H1 (cell line): ENCODE measurements around the gene AHDC1. TPM values are rescaled to one million over a fixed set of nuclear protein-coding genes. Genes with fewer than 3 reads are reported as not detected.

ENCODE experiments used
- CTCF ChIA-PET: fragments of 300-600 bp; sonication (Branson Sonifier 250); formaldehyde crosslinking; loops from one replicate; lab custom pipeline; 2021; ENCODE audit not compliant: partially characterized antibody; lab: Charles Lee
- POLR2A ChIA-PET: fragments of 300-600 bp; sonication (Branson Sonifier 250); formaldehyde crosslinking; loops from one replicate; lab custom pipeline; 2021; ENCODE audit warnings: inconsistent platforms; ENCODE audit not compliant: partially characterized antibody; lab: Charles Lee
- DNase-seq, 2 experiments: peaks; one replicate each; pipeline versions ENCODE4 v3.0.0 to v3.0.0-alpha.2; 2010 to 2022; ENCODE audit warnings: low spot score in 2 of 2, low read depth in 1 of 2, mixed read lengths in 1 of 2
- FAIRE-seq: peaks from 2 replicates; lab custom pipeline; 2011; peaks lifted over from hg19 to GRCh38; lab: Jason Lieb, UNC
- H2AFZ ChIP-seq: 2 replicates; pipeline ENCODE4 v1.8.1; 2012; ENCODE audit warnings: low read length, inconsistent platforms
- H2AK5ac ChIP-seq: 2 replicates; pipeline ENCODE4 v1.6.1; 2013; ENCODE audit warnings: low read depth, low read length
- H2BK120ac ChIP-seq: replicated peaks from 2 replicates; pipeline ENCODE3; 2013; ENCODE audit warnings: low read depth, low read length, inconsistent platforms
- H2BK12ac ChIP-seq: 2 replicates; pipeline ENCODE4 v1.6.1; 2013; ENCODE audit warnings: low read depth, low read length
- H2BK15ac ChIP-seq: 2 replicates; pipeline ENCODE4 v1.6.1; 2013; ENCODE audit warnings: low read length
- H2BK20ac ChIP-seq: 2 replicates; pipeline ENCODE4 v1.6.1; 2013; ENCODE audit warnings: low read length
- H2BK5ac ChIP-seq: 2 replicates; pipeline ENCODE4 v1.6.1; 2013; ENCODE audit warnings: low read depth, low read length
- H3K14ac ChIP-seq: 2 replicates; pipeline ENCODE4 v1.6.1; 2013; ENCODE audit warnings: inconsistent platforms; ENCODE audit not compliant: insufficient read length
- H3K18ac ChIP-seq: 2 replicates; pipeline ENCODE4 v1.6.1; 2013; ENCODE audit warnings: low read length; ENCODE audit errors: extremely low read depth
- H3K23ac ChIP-seq: 2 replicates; pipeline ENCODE4 v1.6.1; 2013; ENCODE audit warnings: inconsistent platforms; ENCODE audit not compliant: insufficient read length
- H3K23me2 ChIP-seq: 2 replicates; pipeline ENCODE4 v1.6.1; 2013; ENCODE audit warnings: low read depth, low read length
- H3K27ac ChIP-seq: 2 replicates; pipeline ENCODE4 v1.6.1; 2011; ENCODE audit warnings: low read depth, low read length, inconsistent platforms
- H3K27me3 ChIP-seq, 4 experiments: replicated peaks in 1 of 4; 1 replicate in 1 of 4; 2 replicates in 3 of 4; pipeline versions ENCODE4 v1.6.1 to v1.8.1; 2011 to 2013; ENCODE audit warnings: low read length in 3 of 4, mild to moderate bottlenecking in 3 of 4, inconsistent platforms in 2 of 4, mixed read lengths in 2 of 4, moderate library complexity in 1 of 4; ENCODE audit not compliant: control insufficient read depth in 3 of 4, insufficient read depth in 3 of 4; ENCODE audit errors: extremely low read depth in 1 of 4
- H3K36me3 ChIP-seq, 4 experiments: 2 replicates each; pipeline versions ENCODE4 v1.6.1 to v1.8.1; 2011 to 2013; ENCODE audit warnings: mild to moderate bottlenecking in 4 of 4, low read length in 3 of 4, moderate library complexity in 2 of 4, control low read depth in 1 of 4, inconsistent platforms in 1 of 4; ENCODE audit not compliant: insufficient read depth in 4 of 4, control insufficient read depth in 2 of 4
- H3K4ac ChIP-seq: replicated peaks from 2 replicates; pipeline ENCODE3; 2013; ENCODE audit warnings: low read length, low read depth, mixed read lengths, inconsistent platforms; ENCODE audit not compliant: insufficient read length
- H3K4me1 ChIP-seq, 4 experiments: replicated peaks in 1 of 4; 1 replicate in 1 of 4; 2 replicates in 3 of 4; pipeline versions ENCODE4 v1.6.1 to v1.8.1; 2011 to 2013; ENCODE audit warnings: low read length in 3 of 4, inconsistent platforms in 2 of 4, mixed read lengths in 1 of 4; ENCODE audit not compliant: insufficient read depth in 4 of 4, control insufficient read depth in 3 of 4
- H3K4me2 ChIP-seq, 2 experiments: 2 replicates each; pipeline versions ENCODE4 v1.6.1 to v1.8.1; 2011 to 2013; ENCODE audit warnings: low read depth in 2 of 2, low read length in 2 of 2, control low read depth in 1 of 2, inconsistent platforms in 1 of 2, mild to moderate bottlenecking in 1 of 2; ENCODE audit not compliant: insufficient read depth in 1 of 2
- H3K4me3 ChIP-seq, 4 experiments: fragments of 200-600, 300-600 bp in 1 of 4; sonication (generic), shearing (Covaris generic), sonication (Bioruptor Twin) in 1 of 4; 2 replicates each; pipeline versions ENCODE4 v1.5.1 to v1.8.1; 2011 to 2016; ENCODE audit warnings: low read length in 4 of 4, low read depth in 3 of 4, control low read depth in 2 of 4, inconsistent platforms in 2 of 4, mild to moderate bottlenecking in 2 of 4, mixed read lengths in 1 of 4, moderate library complexity in 1 of 4; ENCODE audit not compliant: insufficient read depth in 2 of 4; ENCODE audit errors: extremely low read depth in 1 of 4
- H3K56ac ChIP-seq: replicated peaks from 2 replicates; pipeline ENCODE3; 2013; ENCODE audit warnings: low read depth, mild to moderate bottlenecking, mixed read lengths, low read length, inconsistent platforms; ENCODE audit not compliant: insufficient read length
- H3K79me1 ChIP-seq: 2 replicates; pipeline ENCODE4 v1.6.1; 2013; ENCODE audit warnings: low read depth, low read length, control low read depth
- H3K79me2 ChIP-seq, 2 experiments: 2 replicates each; pipeline versions ENCODE4 v1.6.1 to v1.8.1; 2012 to 2013; ENCODE audit warnings: low read length in 2 of 2, mild to moderate bottlenecking in 2 of 2, inconsistent platforms in 1 of 2; ENCODE audit not compliant: insufficient read depth in 2 of 2, control insufficient read depth in 1 of 2
- H3K9ac ChIP-seq, 4 experiments: replicated peaks in 1 of 4; 1 replicate in 1 of 4; 2 replicates in 3 of 4; pipeline versions ENCODE4 v1.6.1 to v1.8.1; 2011 to 2013; ENCODE audit warnings: low read depth in 3 of 4, low read length in 3 of 4, control low read depth in 2 of 4, mild to moderate bottlenecking in 2 of 4, moderate library complexity in 2 of 4, inconsistent platforms in 1 of 4; ENCODE audit errors: extremely low read depth in 1 of 4
- H3K9me3 ChIP-seq, 2 experiments: 2 replicates each; pipeline versions ENCODE4 v1.6.1 to v1.8.1; 2012 to 2013; ENCODE audit warnings: mild to moderate bottlenecking in 2 of 2, moderate library complexity in 2 of 2, control low read depth in 1 of 2, inconsistent platforms in 1 of 2, low read depth in 1 of 2, low read length in 1 of 2, mixed read lengths in 1 of 2; ENCODE audit not compliant: insufficient read depth in 2 of 2
- H4K20me1 ChIP-seq, 2 experiments: replicated peaks in 1 of 2; 2 replicates each; pipeline versions ENCODE3 to v1.8.1; 2011 to 2013; ENCODE audit warnings: inconsistent platforms in 2 of 2, low read length in 2 of 2, mild to moderate bottlenecking in 1 of 2; ENCODE audit not compliant: insufficient read depth in 2 of 2, control insufficient read depth in 1 of 2
- H4K5ac ChIP-seq: 2 replicates; pipeline ENCODE4 v1.6.1; 2013; ENCODE audit warnings: low read length, low read depth, mixed read lengths, inconsistent platforms; ENCODE audit not compliant: insufficient read length
- H4K8ac ChIP-seq: 2 replicates; pipeline ENCODE4 v1.8.0; 2013; ENCODE audit warnings: mild to moderate bottlenecking, moderate library complexity, low read length, inconsistent platforms; ENCODE audit not compliant: insufficient read depth; ENCODE audit errors: extremely low read depth
- H4K91ac ChIP-seq: replicated peaks from 2 replicates; pipeline ENCODE3; 2013; ENCODE audit warnings: low read length, mixed read lengths, inconsistent platforms; ENCODE audit not compliant: insufficient read length
- ATF3 ChIP-seq: IDR thresholded peaks from 2 replicates; pipeline ENCODE4 v1.6.1; 2011; ENCODE audit warnings: low read depth, mild to moderate bottlenecking, low read length; ENCODE audit not compliant: insufficient read depth
- BACH1 ChIP-seq: IDR thresholded peaks from 2 replicates; pipeline ENCODE4 v1.6.1; 2012; ENCODE audit warnings: low read length, improper control_type of control experiment
- CTCF ChIP-seq, 3 experiments: IDR thresholded peaks; 1 replicate in 2 of 3; 2 replicates in 1 of 3; pipeline versions ENCODE4 v1.5.1 to v1.6.1; 2011; ENCODE audit warnings: low read length in 3 of 3, mild to moderate bottlenecking in 3 of 3, inconsistent platforms in 2 of 3, low read depth in 1 of 3, moderate library complexity in 1 of 3; ENCODE audit not compliant: insufficient read depth in 1 of 3; ENCODE audit errors: control extremely low read depth in 1 of 3
- KDM4A ChIP-seq: IDR thresholded peaks from one replicate; pipeline ENCODE4 v1.7.1; 2012; ENCODE audit warnings: low read depth, mild to moderate bottlenecking, moderate library complexity, low read length, inconsistent platforms; ENCODE audit not compliant: severe bottlenecking
- MAFK ChIP-seq: IDR thresholded peaks from 2 replicates; pipeline ENCODE4 v1.6.1; 2012; ENCODE audit warnings: low read depth, mild to moderate bottlenecking, improper control_type of control experiment, low read length
- POU5F1 ChIP-seq: IDR thresholded peaks from 2 replicates; pipeline ENCODE4 v1.6.1; 2011; ENCODE audit warnings: low read depth, mild to moderate bottlenecking, low read length, moderate library complexity
- RNF2 ChIP-seq: fragments of 200-900, 300-1000 bp; sonication (generic); IDR thresholded peaks from 2 replicates; pipeline ENCODE4 v1.7.1; 2016; ENCODE audit warnings: borderline replicate concordance, low read depth, mild to moderate bottlenecking, antibody characterized with exemption, low read length; ENCODE audit not compliant: poor library complexity, severe bottlenecking; ENCODE audit errors: missing control alignments
- SP1 ChIP-seq: IDR thresholded peaks from 2 replicates; pipeline ENCODE4 v1.6.1; 2011; ENCODE audit warnings: low read depth, low read length
- SUZ12 ChIP-seq: fragments of 200-600 bp; sonication (generic); IDR thresholded peaks from 2 replicates; pipeline ENCODE4 v1.6.1; 2012; ENCODE audit warnings: mild to moderate bottlenecking, inconsistent platforms, low read length, moderate library complexity, mixed read lengths
- YY1 ChIP-seq: IDR thresholded peaks from 2 replicates; pipeline ENCODE4 v1.6.1; 2011; ENCODE audit warnings: low read depth, mild to moderate bottlenecking, low read length
- WGBS, 2 experiments: shearing (Covaris generic) in 1 of 2; methylation state at CpG; one replicate each; pipeline versions ENCODE4 v1.1.6 to v1.1.7; 2013 to 2015; ENCODE audit warnings: low lambda C conversion rate in 2 of 2, mixed read lengths in 2 of 2, inconsistent platforms in 1 of 2, low coverage in 1 of 2, missing lambda C conversion rate in 1 of 2; ENCODE audit not compliant: insufficient replicate concordance in 2 of 2, insufficient coverage in 1 of 2, insufficient read length in 1 of 2; ENCODE audit errors: extremely low coverage in 1 of 2, missing lambda C conversion rate in 1 of 2; 5-methylcytosine and 5-hydroxymethylcytosine counted together
- polyA plus RNA-seq, 7 experiments: library from polyadenylated mRNA; depleted of rRNA in 3 of 7; stranded (reverse) in 5 of 7; unstranded in 2 of 7; fragments of >200 nt in 5 of 7; fragments of 200-250 nt in 2 of 7; gene quantifications; 1 replicate in 5 of 7; 2 replicates in 1 of 7; 4 replicates in 1 of 7; pipeline versions ENCODE4 v1.2.1 to v1.2.3, GENCODE V29; 2011 to 2013; ENCODE audit warnings: missing spikeins in 2 of 7, mixed read lengths in 2 of 7
- total RNA-seq: library from RNA; stranded (reverse); fragmentation: NEBNext Ultra II Directional; extraction: Animal tissue kit (Norgen Biotek cat#: 25700); gene quantifications from 2 replicates; pipeline ENCODE4 v1.2.1, GENCODE V29; 2021

The AHDC1 gene
- total and polyA plus RNA-seq, 2 of the 8 experiments (the other 6 are each of a cell fraction or from before 2014, with no cell fraction given) = 4.4 to 35.1 TPM

DNA sequence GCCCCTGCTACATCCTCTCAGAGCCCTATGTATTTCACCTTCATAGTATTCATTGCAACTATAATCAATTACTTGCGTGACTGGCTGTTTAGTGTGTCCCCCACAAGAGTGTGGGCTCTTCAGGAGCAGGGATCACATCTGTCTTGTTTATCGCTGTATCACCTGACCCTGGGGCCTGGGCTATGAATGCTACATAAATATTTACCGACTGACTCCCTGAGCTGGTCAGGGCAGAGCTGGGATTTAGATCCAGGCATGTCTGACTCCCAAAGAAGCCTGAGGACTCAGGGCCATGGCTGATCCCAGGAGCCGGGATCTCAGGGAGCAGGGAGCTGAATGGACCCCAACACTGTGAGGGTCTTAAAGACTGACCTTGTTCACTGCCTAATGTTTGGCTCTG, 49.7 kb downstream of the AHDC1 start:
- no peak overlapping the region for H3K4me3 ChIP-seq
- H4K20me1 ChIP-seq = peaks cover 2 to 6% of the 10 kb centered on the region in 2 experiments
- no peak overlapping the region for H3K9ac ChIP-seq
- H3K4ac ChIP-seq = no peak overlapping the region
- H3K9me3 ChIP-seq = no peaks in the 10 kb centered on the region
- 0 out of 2 replicates have a peak overlapping the region, but pooled peaks have one; percentile 5 for H2BK12ac ChIP-seq
- no peak overlapping the region for H2BK15ac ChIP-seq
- no peak overlapping the region for H4K5ac ChIP-seq
- no peak overlapping the region for H2BK5ac ChIP-seq
- no peak overlapping the region for H2BK120ac ChIP-seq
- no peak overlapping the region for H3K56ac ChIP-seq
- H2BK20ac ChIP-seq = no peak overlapping the region
- H3K18ac ChIP-seq = no peak overlapping the region
- no peak for FAIRE-seq
- no peak overlapping the region for H4K8ac ChIP-seq
- H2AK5ac ChIP-seq = 0 out of 2 replicates have a peak overlapping the region, but pooled peaks have one; percentile 39
- H3K14ac ChIP-seq = no peak overlapping the region
- peaks cover 0 to 3% of the 10 kb centered on the region in 2 experiments; a peak in 1 of 4 replicates for H3K79me2 ChIP-seq
- peaks cover 0 to 24% (median 12%) of the 10 kb centered on the region in 4 experiments; a peak in 5 of 8 replicates for H3K36me3 ChIP-seq
- no peak overlapping the region for H3K27ac ChIP-seq
- no peaks in the 10 kb centered on the region for H3K79me1 ChIP-seq
- H3K4me2 ChIP-seq = no peak overlapping the region
- no peak overlapping the region for H2AFZ ChIP-seq
- POLR2A ChIA-PET = interaction anchor here (1.0 to 24.3 kb wide), 4 partner anchors 14 to 124 kb away, joined by 4 to 350 read pairs (median 19); no protein-coding TSS in a partner anchor
- WGBS, 2 experiments = 95% methylated on average over 4 of the region's 4 CpGs; no CpG with 5 or more reads in 1 of the 2 experiments
- no peaks in the 10 kb centered on the region for H3K27me3 ChIP-seq
- H4K91ac ChIP-seq = no peak overlapping the region
- H3K23me2 ChIP-seq = peaks cover 2% of the 10 kb centered on the region; the same call in 1 of the 2 replicates
- H3K4me1 ChIP-seq = peaks cover 13 to 23% (median 14%) of the 10 kb centered on the region in 4 experiments
- no peak overlapping the region for H3K23ac ChIP-seq
- CTCF ChIA-PET = interaction anchor here (0.6 to 56.1 kb wide), 15 partner anchors 7 to 258 kb away, joined by 3 to 1807 read pairs (median 15); partner anchors contain the start of gene AHDC1
- DNase-seq = no peak
- TF ChIP-seq BACH1 (no peak), MAFK (no peak), KDM4A (no peak), SP1 (no peak), CTCF (IDR thresholded peaks at IDR 0.05; ENCODE audit: control extremely low read depth in 1 of 3, insufficient read depth in 1 of 3, low read depth in 1 of 3, low read length in 3 of 3) (no peak), RNF2 (no peak), YY1 (no peak), SUZ12 (no peak), POU5F1 (no peak), ATF3 (no peak)
